Stimulated activated CD4-positive, alpha-beta T cell treated with anti-CD3 and anti-CD28 coated beads, TNF-alpha, amount 100 ng/mL, for 1 hour (primary cell): ENCODE data around the gene PRCC.
"Not testable (repeated sequence)": the region's sequence is repeated elsewhere in the genome, so short reads cannot be mapped to it uniquely, and the experiment has no call there.

Experiments used
- DNase-seq, 3 donors: peaks; one replicate each; pipeline ENCODE4 v3.0.0-alpha.2; 2020; ENCODE audit warnings: low read depth in 3 of 3, low spot score in 1 of 3

PRCC gene

GRCh38 chr1:156744786-156745419 is 22.4 kb upstream of the PRCC start:
- no peak for DNase-seq

- no peak for DNase-seq
These were observed 21.5 kb upstream of the PRCC start for GRCh38 chr1:156745881-156746280.

GRCh38 chr1:156746406-156746727 is 21.0 kb upstream of the PRCC start:
- no peak for DNase-seq

GRCh38 chr1:156746728-156747631 is 20.4 kb upstream of the PRCC start:
- DNase-seq: no peak

GRCh38 chr1:156747742-156748669 is 19.3 kb upstream of the PRCC start:
- DNase-seq: no peak

- DNase-seq: no peak
These were observed 18.5 kb upstream of the PRCC start for GRCh38 chr1:156748670-156749418.

GRCh38 chr1:156749419-156750118 is 17.8 kb upstream of the PRCC start:
- no peak for DNase-seq

GRCh38 chr1:156750191-156750672 is 17.1 kb upstream of the PRCC start:
- DNase-seq: no peak

GRCh38 chr1:156750711-156751450 is 16.5 kb upstream of the PRCC start:
- no peak for DNase-seq

- DNase-seq: no peak
These were observed 15.9 kb upstream of the PRCC start, which contains the start of gene HDGF for GRCh38 chr1:156751451-156751756. HDGF (minus strand) TSS chr1:156751675; CDS start chr1:156751429, 246 bp downstream.

- peak; percentile 93 to 95 (median 94) for DNase-seq
These were observed 15.4 kb upstream of the PRCC start for GRCh38 chr1:156751757-156752481.

GRCh38 chr1:156752843-156753482 is 14.4 kb upstream of the PRCC start:
- DNase-seq: no peak

- DNase-seq: no peak
These were observed 13.1 kb upstream of the PRCC start for GRCh38 chr1:156754219-156754618.

GRCh38 chr1:156755527-156755950 is 11.8 kb upstream of the PRCC start:
- no peak for DNase-seq

- DNase-seq: no peak
These were observed 11.0 kb upstream of the PRCC start for GRCh38 chr1:156756355-156756754.

- not testable (repeated sequence) for DNase-seq
These were observed 9.6 kb upstream of the PRCC start for GRCh38 chr1:156757572-156758253.

GRCh38 chr1:156760092-156760795 is 7.1 kb upstream of the PRCC start:
- no peak for DNase-seq
